GM18867 (cell line): Measurements from ENCODE around the gene TIE1.

Source experiments
- ATAC-seq: cut with Tn5 transposase; IDR thresholded peaks from one replicate; pipeline ENCODE4 v1.9.1; 2021; ENCODE audit warnings: mild to moderate bottlenecking, moderate library complexity; ENCODE audit not compliant: unreplicated experiment

The TIE1 gene

DNA sequence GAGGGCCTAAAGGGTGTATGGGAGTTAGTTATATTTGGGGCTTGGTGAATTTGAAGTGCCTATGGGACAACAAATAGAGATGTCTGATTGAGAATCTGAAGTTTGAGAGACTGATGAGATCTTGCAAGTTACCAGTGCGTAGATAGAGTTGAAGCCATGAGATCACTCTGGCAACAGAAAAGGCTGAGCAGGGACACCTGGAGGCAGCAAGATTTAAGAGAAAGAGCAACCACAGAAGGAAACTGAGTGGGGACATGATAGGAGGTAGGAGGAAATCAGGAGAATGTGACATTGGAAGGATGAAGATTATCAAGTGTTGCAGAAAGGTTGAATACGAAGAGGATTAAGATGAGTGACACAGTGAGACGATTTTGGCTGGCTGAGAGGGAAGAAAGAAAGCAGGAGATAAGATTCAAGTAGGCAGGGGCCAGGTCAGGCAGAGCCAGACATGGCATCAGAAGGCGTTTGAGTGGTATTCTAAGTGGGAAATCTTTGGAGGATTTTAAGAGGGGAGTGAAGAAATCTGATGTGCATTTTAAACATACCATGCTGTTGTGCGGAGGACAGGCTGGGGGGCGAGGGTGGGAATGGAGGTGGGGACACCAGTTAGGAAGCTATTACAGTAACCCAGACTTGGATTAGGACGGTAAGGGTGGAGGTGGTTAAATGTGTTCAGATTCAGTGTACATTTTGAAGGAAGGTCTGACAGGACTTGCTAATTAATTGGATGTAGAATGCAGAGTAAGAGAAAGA is 33.8 kb downstream of the TIE1 start:
- no peak for ATAC-seq

DNA sequence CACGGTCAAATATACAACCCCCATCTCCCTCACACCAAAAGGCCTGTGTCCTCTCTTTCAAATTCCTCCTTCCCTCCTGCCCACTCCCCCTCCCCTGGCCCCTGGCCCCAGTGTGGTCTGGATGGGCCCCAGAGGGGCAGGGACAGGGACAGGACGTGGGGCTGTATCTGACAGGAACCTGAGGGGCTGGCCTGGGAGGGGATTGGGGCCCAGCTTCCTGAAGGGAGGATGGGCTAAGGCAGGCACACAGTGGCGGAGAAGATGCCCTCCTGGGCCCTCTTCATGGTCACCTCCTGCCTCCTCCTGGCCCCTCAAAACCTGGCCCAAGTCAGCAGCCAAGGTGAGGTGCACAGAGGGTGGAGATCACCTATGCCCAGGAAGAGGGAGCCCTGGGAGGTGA is 36.8 kb downstream of the TIE1 start, which contains the start of gene MPL:
Gene MPL, plus strand, starts transcription at position 231 of the 400 bp plus-strand sequence. Its CDS starts 31 bp downstream, at position 262.
- no peak for ATAC-seq

DNA sequence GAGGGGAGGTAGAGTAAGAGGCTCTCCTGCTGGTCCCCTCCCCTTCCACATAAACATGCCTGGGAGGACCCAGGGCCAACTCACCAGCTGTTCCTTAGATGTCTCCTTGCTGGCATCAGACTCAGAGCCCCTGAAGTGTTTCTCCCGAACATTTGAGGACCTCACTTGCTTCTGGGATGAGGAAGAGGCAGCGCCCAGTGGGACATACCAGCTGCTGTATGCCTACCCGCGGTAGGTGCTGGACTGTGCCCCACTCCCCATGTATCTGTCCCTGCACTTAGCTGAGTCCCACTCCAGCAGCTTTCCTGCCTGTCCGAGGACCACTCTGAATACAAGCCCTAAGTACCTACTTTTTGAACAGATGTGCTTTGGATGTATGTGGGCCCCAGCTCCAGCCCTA is 37.2 kb downstream of the TIE1 start:
- no peak for ATAC-seq

DNA sequence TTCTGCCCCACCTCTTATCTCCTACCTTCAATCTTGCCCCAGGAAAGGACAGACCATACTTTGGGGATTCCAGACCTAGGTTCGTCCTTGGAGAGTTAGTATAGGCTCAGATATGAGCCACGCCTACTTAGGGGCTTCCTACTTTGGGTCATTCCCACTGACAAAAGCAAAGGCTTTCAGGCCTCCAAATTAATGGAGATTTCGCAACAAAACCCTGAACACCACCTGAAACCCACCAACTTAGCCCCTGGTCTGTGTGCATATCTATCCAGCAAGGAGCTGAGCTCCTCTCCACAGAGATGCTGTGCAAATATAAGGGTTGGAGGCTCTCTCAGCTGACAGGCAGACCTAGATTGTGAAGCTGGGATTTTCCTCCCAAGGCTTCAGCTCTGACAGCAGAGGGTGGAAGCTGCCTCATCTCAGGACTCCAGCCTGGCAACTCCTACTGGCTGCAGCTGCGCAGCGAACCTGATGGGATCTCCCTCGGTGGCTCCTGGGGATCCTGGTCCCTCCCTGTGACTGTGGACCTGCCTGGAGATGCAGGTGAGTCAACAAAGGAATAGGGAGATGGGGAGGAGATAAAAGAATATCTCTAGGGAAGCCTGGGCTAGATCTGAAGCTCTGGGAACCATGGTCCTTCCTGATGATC is 38.9 kb downstream of the TIE1 start:
- no peak for ATAC-seq

DNA sequence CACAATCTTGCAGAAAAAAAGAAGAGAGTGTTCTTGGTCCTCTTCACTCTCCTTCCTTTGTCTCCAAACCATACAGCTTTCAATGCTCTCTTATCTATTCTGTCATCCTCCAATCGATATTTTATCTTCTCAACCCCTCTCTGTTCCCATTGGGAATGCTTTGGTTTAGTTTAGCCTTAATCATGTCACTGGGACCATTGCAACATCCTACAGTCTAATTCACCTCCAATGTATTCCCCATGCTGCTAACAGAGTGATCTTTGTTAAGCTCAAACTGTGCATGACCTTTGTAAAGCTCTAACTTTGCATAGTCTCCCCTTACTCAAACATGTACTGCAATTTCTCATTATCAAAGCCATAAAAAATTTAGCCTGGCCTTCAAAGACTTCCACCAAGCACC is 39.8 kb downstream of the TIE1 start:
- no peak for ATAC-seq

DNA sequence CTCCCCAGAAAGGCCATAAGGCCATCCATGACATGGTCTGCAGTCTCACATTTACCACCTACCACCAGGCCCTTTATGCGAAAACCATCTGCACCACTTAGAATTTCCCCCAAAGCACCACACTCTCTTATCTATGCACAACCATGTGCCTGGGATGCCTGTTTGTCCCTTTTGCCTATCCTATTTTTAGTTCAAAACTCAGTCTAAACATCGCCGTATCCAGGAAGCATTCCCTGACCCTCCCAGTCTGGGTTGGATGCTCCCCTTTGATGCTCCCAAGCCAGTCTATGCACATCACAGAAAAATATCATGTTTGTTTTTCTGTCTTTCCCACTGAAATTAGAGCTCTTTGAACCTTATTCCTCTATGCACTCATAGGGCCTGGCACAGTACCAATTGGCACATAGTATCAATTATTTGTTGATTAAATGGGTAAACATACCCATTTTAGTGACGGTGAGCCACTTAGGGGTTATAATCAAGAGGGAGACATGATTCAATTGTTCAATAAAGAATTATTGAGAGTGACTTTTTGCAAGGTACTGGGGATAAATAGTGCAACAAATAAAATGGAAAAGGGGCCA is 43.6 kb downstream of the TIE1 start:
- ATAC-seq: no peak

DNA sequence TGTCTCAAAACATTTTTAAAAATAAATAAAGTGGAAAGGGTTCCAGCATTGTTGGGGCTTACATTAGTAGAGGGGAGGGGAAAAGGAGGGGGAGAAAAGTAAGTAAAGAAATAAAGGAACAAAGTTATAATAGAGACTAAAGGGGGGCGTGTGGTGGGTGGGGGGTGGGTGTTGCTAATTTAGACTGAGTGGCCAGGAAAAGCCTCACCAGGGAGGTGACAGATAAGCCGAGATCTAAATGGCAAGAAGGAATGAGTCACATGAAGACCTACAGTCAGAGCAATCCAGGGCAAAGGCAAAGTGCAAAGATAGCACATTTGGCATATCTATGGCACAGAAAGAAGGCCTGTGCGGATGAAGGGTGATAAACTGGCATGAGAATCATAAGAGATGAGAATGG is 44.3 kb downstream of the TIE1 start:
- ATAC-seq: no peak

DNA sequence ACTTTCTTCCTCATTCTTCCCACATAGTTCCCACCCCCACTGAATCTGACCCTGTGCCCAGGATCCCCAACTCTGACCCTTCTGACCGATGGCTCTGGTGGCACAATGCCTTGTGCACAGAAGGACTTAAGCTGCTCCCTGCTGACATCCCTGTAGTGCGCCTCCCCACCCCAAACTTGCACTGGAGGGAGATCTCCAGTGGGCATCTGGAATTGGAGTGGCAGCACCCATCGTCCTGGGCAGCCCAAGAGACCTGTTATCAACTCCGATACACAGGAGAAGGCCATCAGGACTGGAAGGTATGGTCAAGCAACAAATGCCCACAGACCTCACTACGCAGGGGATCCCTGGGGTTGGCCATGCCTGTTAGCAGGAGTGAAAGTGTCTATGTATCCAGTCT is 45.9 kb downstream of the TIE1 start:
- ATAC-seq: no peak

DNA sequence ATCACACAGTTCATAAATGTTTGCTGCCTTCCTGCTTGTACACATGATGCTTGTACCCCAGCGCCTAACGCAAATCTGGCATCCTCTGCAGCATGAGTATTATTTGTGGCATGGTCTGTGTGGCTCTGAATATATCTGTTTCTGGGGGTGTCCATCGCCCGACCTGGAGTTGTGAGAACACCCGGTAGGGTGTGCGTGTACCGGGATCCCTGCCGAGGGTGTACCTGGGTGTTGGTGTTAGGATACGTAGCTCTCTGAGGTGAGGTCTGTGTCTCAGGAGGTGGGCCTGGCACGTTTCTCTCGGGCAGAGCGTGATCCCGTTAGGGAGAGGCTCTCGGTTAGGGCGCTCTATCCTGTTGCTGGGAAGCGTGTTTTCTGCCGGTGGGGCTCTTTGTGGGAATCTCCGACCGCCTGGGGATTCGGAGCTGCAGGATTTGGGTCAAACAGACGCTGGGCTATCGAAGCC is 47.6 kb downstream of the TIE1 start:
- ATAC-seq: no peak

DNA sequence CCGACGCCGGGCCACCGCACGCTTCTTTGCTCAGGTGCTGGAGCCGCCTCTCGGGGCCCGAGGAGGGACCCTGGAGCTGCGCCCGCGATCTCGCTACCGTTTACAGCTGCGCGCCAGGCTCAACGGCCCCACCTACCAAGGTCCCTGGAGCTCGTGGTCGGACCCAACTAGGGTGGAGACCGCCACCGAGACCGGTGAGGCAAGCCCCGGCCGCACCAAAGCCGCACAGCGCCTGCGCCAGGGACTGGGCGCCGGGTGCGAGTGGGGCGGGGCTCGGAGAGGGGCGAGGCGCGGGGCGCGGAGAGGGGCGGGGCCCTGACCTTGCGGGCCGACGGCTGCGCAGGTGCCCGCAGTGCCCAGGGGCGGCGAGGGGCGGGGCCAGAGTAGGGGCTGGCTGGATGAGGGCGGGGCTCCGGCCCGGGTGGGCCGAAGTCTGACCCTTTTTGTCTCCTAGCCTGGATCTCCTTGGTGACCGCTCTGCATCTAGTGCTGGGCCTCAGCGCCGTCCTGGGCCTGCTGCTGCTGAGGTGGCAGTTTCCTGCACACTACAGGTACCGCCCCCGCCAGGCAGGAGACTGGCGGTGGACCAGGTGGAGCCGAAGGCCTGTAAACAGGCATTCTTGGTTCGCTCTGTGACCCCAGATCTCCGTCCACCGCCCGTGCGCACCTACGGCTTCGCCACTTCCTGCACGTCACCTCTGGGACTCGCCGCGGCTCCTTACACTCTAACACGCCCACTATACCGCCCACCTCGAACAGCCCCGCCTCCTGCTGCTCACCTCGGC is 48.2 kb downstream of the TIE1 start:
- no peak for ATAC-seq

DNA sequence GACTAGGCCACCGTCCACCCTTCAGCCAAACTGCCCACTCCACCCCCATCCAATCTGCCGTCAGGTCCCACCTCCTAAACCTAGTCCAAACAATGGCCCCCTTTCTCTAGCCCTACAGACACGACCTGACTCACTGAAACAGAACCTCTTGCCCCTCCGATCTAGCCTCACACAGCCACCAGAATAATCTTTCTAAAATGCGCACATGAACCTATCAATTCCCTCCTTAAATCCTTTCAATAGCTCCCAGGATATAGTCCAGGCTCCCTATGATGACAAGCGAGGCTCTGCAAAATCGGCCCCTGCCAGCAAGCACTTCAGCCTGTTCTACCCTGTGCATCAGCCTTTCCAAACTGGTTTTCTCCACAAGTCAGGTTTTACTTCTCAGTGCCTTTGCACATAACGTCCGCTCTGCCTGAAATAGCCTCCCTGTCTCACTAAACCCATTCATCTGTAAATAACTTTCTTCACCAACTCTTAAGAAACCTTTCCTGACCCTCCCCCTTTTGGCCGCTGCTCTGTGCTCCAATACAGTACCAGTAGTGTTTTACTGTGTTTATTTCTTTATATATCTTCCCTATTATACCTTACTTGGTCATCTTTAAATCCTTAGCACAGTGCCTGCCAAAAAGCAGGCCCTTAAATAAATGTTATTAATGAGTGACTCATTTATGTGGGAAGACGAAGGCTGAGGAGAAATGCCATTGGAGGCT is 49.0 kb downstream of the TIE1 start:
- no peak for ATAC-seq

DNA sequence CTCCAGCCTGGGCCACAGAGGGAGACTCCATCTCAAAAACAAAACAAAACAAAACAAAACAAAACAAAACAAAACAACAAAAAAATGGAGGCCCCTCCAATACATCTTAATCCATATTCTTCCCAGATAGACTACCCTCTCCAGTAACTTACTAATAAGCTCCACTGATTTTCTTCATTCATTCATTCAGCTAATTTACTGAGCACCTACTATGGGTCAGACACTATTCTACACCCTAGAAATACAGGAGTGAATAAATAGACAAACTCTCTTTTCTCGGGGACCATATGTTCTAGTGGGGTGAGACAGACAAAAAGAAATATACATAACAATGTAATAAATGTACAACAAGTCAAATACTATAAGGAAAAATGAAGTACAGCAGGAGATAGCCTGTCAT is 50.2 kb downstream of the TIE1 start:
- no peak for ATAC-seq

DNA sequence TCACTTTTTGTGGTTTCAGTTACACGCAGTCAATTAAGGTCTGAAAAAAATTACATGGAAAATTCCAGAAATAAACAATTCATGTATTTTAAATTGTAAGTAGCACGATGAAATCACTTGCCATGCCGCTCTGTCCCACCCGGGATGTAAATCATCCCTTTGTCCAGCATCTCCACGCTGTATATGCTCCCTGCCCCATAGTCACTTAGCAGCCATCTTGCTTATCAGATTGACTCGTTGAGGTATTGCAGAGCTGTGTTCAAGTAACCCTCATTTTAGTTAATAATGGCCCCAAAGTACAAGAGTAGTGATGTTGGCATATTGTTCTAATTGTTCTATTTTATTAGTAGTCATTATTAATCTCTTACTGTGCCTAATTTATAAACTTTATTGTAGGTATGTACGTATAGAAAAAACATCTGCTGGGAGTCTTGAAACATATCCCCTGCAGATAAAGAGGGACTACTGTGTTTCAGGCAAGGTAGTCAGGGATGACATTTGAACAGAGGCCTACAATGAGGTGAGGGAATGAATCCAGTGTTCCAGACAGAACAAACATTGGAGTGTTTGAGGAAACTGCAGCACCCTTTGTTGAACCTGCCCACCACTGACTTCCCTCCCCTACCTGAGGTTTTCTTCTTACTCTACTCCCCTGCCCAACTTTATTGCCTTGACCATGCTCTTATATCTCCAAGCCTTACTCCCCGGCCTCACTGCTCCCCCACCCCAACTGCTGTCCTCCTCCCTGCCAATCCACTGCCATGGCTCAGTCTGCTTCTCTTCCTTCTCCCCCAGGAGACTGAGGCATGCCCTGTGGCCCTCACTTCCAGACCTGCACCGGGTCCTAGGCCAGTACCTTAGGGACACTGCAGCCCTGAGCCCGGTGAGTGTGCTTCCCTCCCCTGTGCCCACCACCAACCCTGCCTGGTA is 50.9 kb downstream of the TIE1 start:
- no peak for ATAC-seq

DNA sequence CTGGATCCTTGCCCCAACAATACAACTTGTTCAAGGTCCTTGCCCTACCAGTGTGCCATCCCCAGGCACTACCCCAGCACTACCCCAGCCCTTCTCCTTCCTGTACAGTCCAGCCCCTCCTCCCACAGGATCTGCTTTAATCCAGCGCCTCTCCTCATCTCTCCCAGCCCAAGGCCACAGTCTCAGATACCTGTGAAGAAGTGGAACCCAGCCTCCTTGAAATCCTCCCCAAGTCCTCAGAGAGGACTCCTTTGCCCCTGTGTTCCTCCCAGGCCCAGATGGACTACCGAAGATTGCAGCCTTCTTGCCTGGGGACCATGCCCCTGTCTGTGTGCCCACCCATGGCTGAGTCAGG is 51.5 kb downstream of the TIE1 start:
- no peak for ATAC-seq

DNA sequence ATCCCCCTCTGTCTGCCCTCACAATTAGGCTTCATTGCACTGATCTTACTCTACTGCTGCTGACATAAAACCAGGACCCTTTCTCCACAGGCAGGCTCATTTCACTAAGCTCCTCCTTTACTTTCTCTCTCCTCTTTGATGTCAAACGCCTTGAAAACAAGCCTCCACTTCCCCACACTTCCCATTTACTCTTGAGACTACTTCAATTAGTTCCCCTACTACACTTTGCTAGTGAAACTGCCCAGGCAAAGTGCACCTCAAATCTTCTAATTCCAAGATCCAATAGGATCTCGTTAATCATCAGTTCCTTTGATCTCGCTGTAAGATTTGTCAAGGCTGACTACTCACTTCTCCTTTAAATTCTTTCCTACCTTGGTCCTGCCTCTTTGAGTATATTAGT is 52.1 kb downstream of the TIE1 start:
- ATAC-seq: no peak

DNA sequence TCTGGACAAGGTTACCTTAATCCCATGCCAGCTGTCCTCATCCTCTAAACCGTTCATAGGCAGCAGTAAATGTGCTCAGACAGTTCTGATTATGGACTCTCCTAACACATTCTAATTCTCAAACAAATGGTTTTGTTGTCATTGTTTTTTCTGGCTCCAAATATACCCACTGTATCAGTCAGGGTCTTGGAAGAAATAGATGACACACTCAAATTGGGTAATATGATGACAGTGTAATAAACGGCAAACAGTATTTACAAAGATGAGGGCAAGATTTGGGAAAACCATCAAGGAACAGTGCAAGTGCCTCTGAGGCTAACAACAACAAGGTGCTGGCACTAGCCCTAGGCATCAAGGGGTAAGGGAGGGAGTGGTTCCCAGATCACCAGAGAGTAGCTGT is 53.7 kb downstream of the TIE1 start:
- ATAC-seq: no peak

DNA sequence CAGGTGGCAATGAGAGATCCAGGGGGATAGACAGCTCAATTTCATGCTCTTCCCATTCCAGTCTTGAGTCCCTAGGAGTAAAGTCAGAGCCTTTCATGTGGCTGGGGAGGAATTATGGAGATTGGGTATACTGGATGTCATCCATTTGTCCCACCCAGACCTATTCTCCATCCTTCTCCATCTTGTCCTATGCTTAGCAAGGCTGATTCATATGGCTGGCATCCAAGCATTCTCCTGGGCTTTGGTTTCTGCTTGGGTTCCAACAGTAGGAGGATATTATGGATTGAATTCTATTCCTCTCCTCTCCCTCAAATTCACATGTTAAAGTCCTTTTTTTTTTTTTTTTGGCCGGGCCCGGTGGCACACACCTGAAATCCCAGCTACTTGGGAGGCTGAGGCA is 54.2 kb downstream of the TIE1 start:
- ATAC-seq: no peak

DNA sequence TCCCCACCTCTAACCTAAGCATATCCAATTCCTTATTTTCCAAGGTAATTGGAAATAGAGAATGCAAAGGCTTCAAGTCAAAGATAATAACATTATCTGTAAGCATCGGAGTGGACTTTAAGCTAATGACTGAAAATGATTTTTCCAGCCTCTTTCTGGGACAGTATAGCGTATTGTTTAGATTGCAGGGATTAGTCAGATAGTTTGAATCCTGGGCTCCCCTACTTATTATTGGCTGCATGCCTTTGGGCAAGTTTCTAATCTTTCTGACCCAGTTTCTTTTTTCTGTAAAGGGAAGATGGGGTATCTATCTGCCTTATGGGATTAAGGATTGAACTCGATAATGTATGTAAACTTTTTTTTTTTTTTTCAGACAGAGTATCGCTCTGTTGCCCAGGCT is 56.5 kb downstream of the TIE1 start:
- ATAC-seq: no peak

DNA sequence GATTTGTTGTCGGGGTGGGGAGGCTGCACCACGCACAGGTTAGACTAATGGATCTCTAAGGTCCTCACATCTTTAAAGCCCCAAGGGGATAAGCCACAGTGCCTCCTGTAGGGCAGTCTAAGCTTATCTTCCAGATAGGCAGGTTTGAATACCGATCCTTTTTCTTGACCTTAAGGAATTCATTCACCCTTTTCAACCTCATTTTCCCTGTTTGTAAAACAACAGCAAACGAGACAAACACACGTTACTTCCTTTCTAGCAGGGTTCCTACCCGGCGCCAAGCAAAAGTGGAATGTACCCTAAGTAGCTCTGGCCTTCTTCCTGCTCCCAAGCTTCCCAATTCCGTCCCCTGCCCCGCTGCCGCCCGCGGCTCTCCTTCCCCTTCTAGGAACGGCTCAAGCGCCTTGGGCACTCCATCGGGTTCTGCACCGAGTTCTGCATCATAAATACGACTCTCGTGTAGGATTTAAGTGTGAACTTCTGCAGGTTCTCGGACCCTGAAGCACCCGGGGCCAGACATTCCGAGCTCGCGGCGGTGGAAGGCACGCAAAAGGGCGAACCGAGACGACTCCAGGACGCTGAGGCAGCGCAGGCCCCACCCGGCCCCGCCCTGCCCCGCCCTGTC is 57.5 kb downstream of the TIE1 start:
- ATAC-seq: peak; percentile 14
